Naive thymus-derived CD8-positive, alpha-beta T cell (primary cell): Measurements from ENCODE around the gene LAPTM4A. TPM values are rescaled to one million over a fixed set of nuclear protein-coding genes. Genes with fewer than 3 reads are reported as not detected.

Source experiments
- ATAC-seq, 2 donors: fragments of 150-1000 bp; cut with Tn5 transposase in 1 of 2; sonication (Bioruptor Pico), chemical (Tn5 transposase) in 1 of 2; 1 replicate in 1 of 2; 2 replicates in 1 of 2; pipeline ENCODE4 v1.10.0; 2021; ENCODE audit warnings: mild to moderate bottlenecking in 2 of 2, moderate library complexity in 2 of 2
- POLR2A ChIA-PET: fragments of 350-600 bp; sonication (Branson Sonifier 250); formaldehyde crosslinking; loops from one replicate; lab custom pipeline; 2021; ENCODE audit warnings: antibody characterized with exemption; lab: Charles Lee
- DNase-seq, 10 donors: peaks; one replicate each; pipeline versions ENCODE4 v3.0.0 to v3.0.0-alpha.2; 2020 to 2022
- H3K27ac Mint-ChIP-seq, 10 donors: one replicate each; pipeline ENCODE4 v1.8.0; 2020 to 2022; ENCODE audit warnings: mild to moderate bottlenecking in 10 of 10, mixed read lengths in 10 of 10, moderate library complexity in 4 of 10, inconsistent platforms in 1 of 10
- H3K27me3 Mint-ChIP-seq, 5 donors: one replicate each; pipeline ENCODE4 v1.8.0; 2021 to 2022; ENCODE audit warnings: mixed read lengths in 5 of 5
- H3K36me3 Mint-ChIP-seq, 3 donors: one replicate each; pipeline ENCODE4 v1.8.0; 2020 to 2022; ENCODE audit warnings: mixed read lengths in 3 of 3, mild to moderate bottlenecking in 2 of 3, inconsistent platforms in 1 of 3
- H3K4me1 Mint-ChIP-seq, 4 donors: one replicate each; pipeline ENCODE4 v1.8.0; 2021 to 2022; ENCODE audit warnings: mixed read lengths in 4 of 4
- H3K4me3 Mint-ChIP-seq, 10 donors: one replicate each; pipeline ENCODE4 v1.8.0; 2020 to 2022; ENCODE audit warnings: mild to moderate bottlenecking in 10 of 10, mixed read lengths in 10 of 10, moderate library complexity in 6 of 10, inconsistent platforms in 1 of 10
- H3K9me3 Mint-ChIP-seq, 9 donors: one replicate each; pipeline ENCODE4 v1.8.0; 2020 to 2022; ENCODE audit warnings: mixed read lengths in 9 of 9, mild to moderate bottlenecking in 3 of 9, inconsistent platforms in 1 of 9, moderate library complexity in 1 of 9
- polyA plus RNA-seq, 3 donors: library from polyadenylated mRNA; unstranded; fragments of 300-500 nt; fragmentation: Illumina TruSeq; gene quantifications; one replicate each; pipeline ENCODE4 v1.2.3, GENCODE V29; 2021
- total RNA-seq, 8 experiments: library from RNA in 2 of 8; stranded (reverse) in 2 of 8; gene quantifications; one replicate each; pipeline ENCODE4 v1.2.3 and lab custom pipeline; 2021 to 2026

Gene LAPTM4A
- total and polyA plus RNA-seq, 5 experiments from 2014 or later: 45.7 to 100 (median 88.7) TPM

DNA sequence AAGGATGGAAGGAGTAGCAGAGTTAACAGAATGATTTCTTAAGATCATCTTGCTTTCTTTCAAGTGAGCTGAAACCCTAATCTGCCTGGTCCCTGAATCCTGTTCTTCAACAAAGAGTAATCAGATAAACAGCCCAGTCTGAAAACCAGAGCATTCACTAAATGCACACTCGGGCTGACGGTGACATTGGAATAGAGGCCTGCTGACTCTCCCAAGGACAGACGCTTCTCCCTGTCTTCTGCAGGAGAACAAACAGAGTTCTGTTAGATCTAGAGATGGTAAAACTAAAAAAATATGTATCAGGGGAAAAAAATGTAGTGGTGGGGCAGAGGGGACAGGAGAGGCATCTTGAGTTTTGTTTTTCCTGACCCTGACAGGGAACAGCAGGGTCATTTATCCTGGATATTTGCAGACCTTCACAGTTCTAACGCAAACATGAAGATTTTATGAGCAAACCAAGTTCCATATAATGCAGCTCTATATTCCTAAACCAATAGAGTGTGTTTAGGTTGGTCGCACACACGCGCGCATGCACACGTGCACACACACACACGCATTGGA lies 46.3 kb downstream of the LAPTM4A start:
- Mint-ChIP-seq H3K36me3 (peaks cover 0 to 4% (median 0%) of the 10 kb centered on the region in 3 donors), H3K27me3 (peaks cover 9 to 76% (median 32%) of the 10 kb centered on the region in 5 donors), H3K27ac (no peak overlapping the region), H3K9me3 (no peaks in the 10 kb centered on the region), H3K4me3 (no peak overlapping the region), H3K4me1 (no peaks in the 10 kb centered on the region)
- DNase-seq (no peak), ATAC-seq (no peak)
- POLR2A ChIA-PET: no interaction called here

- Mint-ChIP-seq H3K4me1 (no peaks in the 10 kb centered on the region), H3K36me3 (peaks cover 0 to 4% (median 0%) of the 10 kb centered on the region in 3 donors), H3K9me3 (no peaks in the 10 kb centered on the region), H3K27ac (no peak overlapping the region), H3K4me3 (no peak overlapping the region), H3K27me3 (peaks cover 15 to 51% (median 32%) of the 10 kb centered on the region in 5 donors)
- DNase-seq (no peak), ATAC-seq (no peak)
- POLR2A ChIA-PET: no interaction called here
Observed at GRCh38 chr2:20001361-20001863, 50.0 kb downstream of the LAPTM4A start.

DNA sequence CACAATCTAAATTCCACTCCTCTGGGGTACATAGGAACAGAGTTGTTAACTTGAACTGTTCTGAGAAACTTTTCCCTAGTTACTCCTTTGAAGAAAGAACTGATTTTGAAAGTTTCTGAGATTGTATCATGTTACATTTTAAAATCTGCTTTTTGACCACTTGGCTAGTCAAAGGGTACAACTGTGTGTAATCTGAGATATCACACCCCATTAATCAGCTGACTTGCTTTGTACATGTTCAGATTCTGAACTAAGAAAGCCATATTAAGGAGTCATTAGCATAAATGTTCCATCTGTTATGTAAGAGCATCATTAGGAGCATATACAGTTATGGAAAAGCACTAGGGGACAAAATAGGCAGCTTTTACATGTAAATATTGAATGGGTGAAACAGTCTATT lies 57.7 kb downstream of the LAPTM4A start:
- DNase-seq: no peak
- H3K27ac Mint-ChIP-seq: no peak overlapping the region
- H3K9me3 Mint-ChIP-seq: no peaks in the 10 kb centered on the region
- POLR2A ChIA-PET: no interaction called here
- no peaks in the 10 kb centered on the region for H3K36me3 Mint-ChIP-seq
- H3K4me3 Mint-ChIP-seq: no peak overlapping the region
- peaks cover 13 to 34% (median 22%) of the 10 kb centered on the region in 5 donors for H3K27me3 Mint-ChIP-seq
- ATAC-seq: no peak
- peaks cover 9 to 20% (median 16%) of the 10 kb centered on the region in 4 donors for H3K4me1 Mint-ChIP-seq

DNA sequence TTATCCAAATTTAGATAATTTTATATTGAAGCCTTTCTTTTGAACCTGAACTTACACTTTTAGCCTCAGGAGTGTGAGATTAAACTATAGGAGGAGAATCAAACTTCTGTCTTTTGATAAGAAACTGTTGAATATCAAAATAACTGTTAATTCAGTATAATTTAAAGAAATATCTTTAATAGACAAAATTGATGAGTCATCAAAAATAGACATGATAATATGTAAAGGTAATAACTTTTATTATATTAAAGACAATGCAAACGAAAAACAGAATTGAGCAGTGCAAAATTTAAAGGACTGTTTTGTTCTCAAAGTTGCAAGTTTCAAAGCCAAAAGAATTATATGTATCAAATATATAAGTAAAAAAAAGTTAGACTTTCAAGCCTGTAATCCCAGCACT lies 59.5 kb downstream of the LAPTM4A start:
- DNase-seq (no peak), ATAC-seq (no peak)
- H3K27ac Mint-ChIP-seq: no peak overlapping the region
- no peak overlapping the region for H3K4me3 Mint-ChIP-seq
- peaks cover 7 to 31% (median 17%) of the 10 kb centered on the region in 5 donors for H3K27me3 Mint-ChIP-seq
- no peaks in the 10 kb centered on the region for H3K9me3 Mint-ChIP-seq
- H3K4me1 Mint-ChIP-seq: peaks cover 9 to 30% (median 21%) of the 10 kb centered on the region in 4 donors
- POLR2A ChIA-PET: no interaction called here
- H3K36me3 Mint-ChIP-seq: peaks cover 0 to 3% (median 0%) of the 10 kb centered on the region in 3 donors

GRCh38 chr2:19990416-19990728 lies 61.1 kb downstream of the LAPTM4A start:
- DNase-seq (no peak), ATAC-seq (no peak)
- POLR2A ChIA-PET: no interaction called here
- peaks cover 7 to 23% (median 10%) of the 10 kb centered on the region in 5 donors for H3K27me3 Mint-ChIP-seq
- peak overlapping the region in 9 of 10 donors; percentile 71 to 97 (median 95) for H3K27ac Mint-ChIP-seq
- no peaks in the 10 kb centered on the region for H3K9me3 Mint-ChIP-seq
- peaks cover 0 to 7% (median 3%) of the 10 kb centered on the region in 3 donors for H3K36me3 Mint-ChIP-seq
- peaks cover 13 to 30% (median 21%) of the 10 kb centered on the region in 4 donors for H3K4me1 Mint-ChIP-seq
- peak overlapping the region; percentile 85 to 94 (median 91) for H3K4me3 Mint-ChIP-seq

- peaks cover 7 to 23% (median 10%) of the 10 kb centered on the region in 5 donors for H3K27me3 Mint-ChIP-seq
- H3K4me1 Mint-ChIP-seq: peaks cover 13 to 30% (median 22%) of the 10 kb centered on the region in 4 donors
- POLR2A ChIA-PET: interaction anchor here (0.8 to 1.7 kb wide), 3 partner anchors 63 to 457 kb away, joined by 3 to 4 read pairs (median 4); partner anchors contain the start of genes RHOB and TTC32
- ATAC-seq (peak; percentile 92 to 93), DNase-seq (peak; percentile 79 to 93 (median 89))
- H3K36me3 Mint-ChIP-seq: peaks cover 0 to 8% (median 3%) of the 10 kb centered on the region in 3 donors
- peak within 1 kb of the TSS; percentile 79 to 97 (median 95) for H3K27ac Mint-ChIP-seq
- H3K9me3 Mint-ChIP-seq: no peaks in the 10 kb centered on the region
- H3K4me3 Mint-ChIP-seq: peak within 1 kb of the TSS; percentile 85 to 94 (median 91)
Observed at GRCh38 chr2:19989667-19990415, 61.6 kb downstream of the LAPTM4A start, which contains the start of gene WDR35. Gene WDR35 (minus strand): TSS chr2:19990105. CDS start chr2:19990015, 90 bp downstream.

- Mint-ChIP-seq H3K36me3 (peaks cover 0 to 11% (median 5%) of the 10 kb centered on the region in 3 donors), H3K27me3 (peaks cover 7 to 21% (median 9%) of the 10 kb centered on the region in 5 donors), H3K9me3 (no peaks in the 10 kb centered on the region), H3K27ac (peak overlapping the region; percentile 79 to 97 (median 95)), H3K4me3 (peak overlapping the region; percentile 85 to 94 (median 91)), H3K4me1 (peaks cover 13 to 31% (median 22%) of the 10 kb centered on the region in 4 donors)
- no peak for ATAC-seq
- POLR2A ChIA-PET: interaction anchor here (0.8 to 1.7 kb wide), 3 partner anchors 63 to 458 kb away, joined by 3 to 4 read pairs (median 4); partner anchors contain the start of genes RHOB and TTC32
- DNase-seq: no peak
Observed at GRCh38 chr2:19989342-19989666, 62.1 kb downstream of the LAPTM4A start.

DNA sequence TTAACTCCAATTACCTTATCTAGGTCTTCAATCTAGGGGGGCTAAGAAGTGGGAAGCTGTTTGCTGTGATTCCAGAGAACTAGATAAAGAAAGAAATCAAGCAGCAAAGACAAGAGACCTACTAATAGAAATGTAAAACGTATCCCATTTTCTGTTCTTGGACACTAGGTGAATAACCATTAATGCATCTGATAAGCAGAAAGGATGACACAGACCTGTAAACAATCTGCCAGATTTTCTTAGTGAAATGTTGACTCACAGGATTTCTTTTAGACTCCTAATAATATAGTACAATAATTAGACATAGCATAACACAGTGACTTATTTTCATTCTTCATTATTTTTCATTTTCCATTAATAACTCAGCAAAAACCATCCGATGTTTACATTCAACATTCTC lies 62.8 kb downstream of the LAPTM4A start:
- ATAC-seq: no peak
- Mint-ChIP-seq H3K4me1 (peaks cover 13 to 31% (median 22%) of the 10 kb centered on the region in 4 donors), H3K36me3 (peaks cover 0 to 15% (median 7%) of the 10 kb centered on the region in 3 donors), H3K27me3 (peaks cover 7 to 18% (median 9%) of the 10 kb centered on the region in 5 donors), H3K9me3 (no peaks in the 10 kb centered on the region), H3K27ac (peak overlapping the region in 5 of 10 donors; percentile 72 to 97 (median 96)), H3K4me3 (peak overlapping the region in 9 of 10 donors; percentile 85 to 94 (median 91))
- no peak for DNase-seq
- POLR2A ChIA-PET: interaction anchor here (1.4 to 1.7 kb wide), 2 partner anchors 87 to 459 kb away, joined by 3 to 4 read pairs; partner anchors contain the start of genes RHOB and TTC32

DNA sequence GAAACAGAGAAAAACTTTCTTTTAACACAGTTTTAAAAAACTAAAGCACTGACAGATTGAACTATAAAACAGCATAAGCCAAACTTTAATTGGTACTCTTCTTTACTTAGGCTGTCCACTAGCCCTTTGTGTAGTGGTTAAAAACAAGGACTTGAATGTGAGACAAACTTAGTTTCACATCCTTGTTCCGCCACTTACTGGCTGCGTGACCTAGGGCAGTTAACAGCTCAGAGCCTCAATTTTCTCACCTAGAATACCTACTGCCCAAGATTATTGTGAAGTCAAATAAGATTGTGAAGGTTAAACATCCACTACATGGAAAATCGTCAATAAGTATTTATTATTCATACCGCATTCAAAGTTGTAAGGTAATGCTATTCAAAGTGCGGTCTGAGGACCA lies 63.5 kb downstream of the LAPTM4A start:
- Mint-ChIP-seq H3K27ac (peak overlapping the region in 2 of 10 donors; percentile 95 to 96), H3K4me3 (no peak overlapping the region), H3K9me3 (no peaks in the 10 kb centered on the region), H3K4me1 (peaks cover 15 to 31% (median 22%) of the 10 kb centered on the region in 4 donors), H3K36me3 (peaks cover 0 to 17% (median 7%) of the 10 kb centered on the region in 3 donors), H3K27me3 (peaks cover 4 to 11% (median 7%) of the 10 kb centered on the region in 5 donors)
- ATAC-seq: no peak
- POLR2A ChIA-PET: no interaction called here
- DNase-seq: no peak

Other genes with a start within 250 kb of the LAPTM4A start
- 10 to 100 TPM; 65.7 to 66.5 TPM for gene TTC32, start 149.6 kb downstream of the LAPTM4A start, total RNA-seq
- 10 to 100 TPM; 21.9 to 37.0 (median 31.0) TPM for gene TTC32, start 149.6 kb downstream of the LAPTM4A start, polyA plus RNA-seq
- 1 to 10 TPM; 4.8 to 5.6 TPM for gene WDR35, start 61.5 kb downstream of the LAPTM4A start, total RNA-seq
- gene WDR35, start 61.5 kb downstream of the LAPTM4A start, polyA plus RNA-seq: 1 to 10 TPM in 2 of 3 donors, under 1 TPM in 1; 0.91 to 1.8 (median 1.7) TPM
- not detected for gene MATN3, start 39.0 kb downstream of the LAPTM4A start, total RNA-seq
- not detected for gene MATN3, start 39.0 kb downstream of the LAPTM4A start, polyA plus RNA-seq
- gene SDC1, start 173.5 kb upstream of the LAPTM4A start, total RNA-seq: not detected
- gene SDC1, start 173.5 kb upstream of the LAPTM4A start, polyA plus RNA-seq: not detected